Keratinocyte (primary cell): ENCODE results near the gene SLC27A1.

Experiments
- EZH2 ChIP-seq: IDR thresholded peaks from one replicate; pipeline ENCODE4 v1.6.1; 2012; ENCODE audit warnings: inconsistent platforms, mild to moderate bottlenecking, low read length, moderate library complexity
- TF ChIP-seq, protein P1 (sequence below), 3 experiments: IDR thresholded peaks in 1 of 3; conservative IDR thresholded peaks in 1 of 3; optimal IDR thresholded peaks in 1 of 3; 2 replicates in 2 of 3; 3 replicates in 1 of 3; pipeline versions ENCODE3 to v1.5.1; 2011; ENCODE audit warnings: low read length in 3 of 3, mild to moderate bottlenecking in 3 of 3, moderate library complexity in 2 of 3, control low read depth in 1 of 3, inconsistent platforms in 1 of 3; ENCODE audit not compliant: insufficient read depth in 2 of 3; ENCODE audit errors: extremely low read depth in 1 of 3

DNA sequence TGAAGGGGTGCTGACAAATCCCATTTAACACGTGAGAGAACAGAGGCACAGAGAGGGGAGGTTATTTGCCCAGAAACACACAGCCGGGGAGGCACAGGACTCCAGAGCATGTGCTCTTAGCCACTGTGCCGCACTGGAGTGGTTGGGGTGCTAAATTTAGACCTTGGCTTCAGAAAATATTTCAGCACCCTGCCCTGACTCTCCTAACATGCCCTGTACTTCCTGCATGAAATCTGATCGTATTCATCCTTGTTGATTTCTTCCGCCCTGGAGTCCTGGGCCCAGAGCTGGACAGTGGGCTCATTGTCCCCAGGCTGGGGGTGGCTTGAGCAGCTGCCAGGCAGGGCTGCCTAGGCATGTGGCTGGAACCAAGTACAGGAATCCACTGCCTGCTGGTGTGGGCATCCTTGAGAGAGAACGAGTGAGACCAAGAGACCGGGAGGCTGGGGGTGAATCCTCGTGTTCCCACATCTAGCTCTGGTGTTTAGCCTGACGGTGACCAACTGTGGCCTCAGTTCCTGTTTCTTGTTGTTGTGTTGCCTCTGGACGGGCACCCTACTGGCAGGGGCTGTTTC is 5.3 kb downstream of the SLC27A1 start:
- no peak for TF ChIP-seq EZH2
- TF ChIP-seq, protein P1, sequence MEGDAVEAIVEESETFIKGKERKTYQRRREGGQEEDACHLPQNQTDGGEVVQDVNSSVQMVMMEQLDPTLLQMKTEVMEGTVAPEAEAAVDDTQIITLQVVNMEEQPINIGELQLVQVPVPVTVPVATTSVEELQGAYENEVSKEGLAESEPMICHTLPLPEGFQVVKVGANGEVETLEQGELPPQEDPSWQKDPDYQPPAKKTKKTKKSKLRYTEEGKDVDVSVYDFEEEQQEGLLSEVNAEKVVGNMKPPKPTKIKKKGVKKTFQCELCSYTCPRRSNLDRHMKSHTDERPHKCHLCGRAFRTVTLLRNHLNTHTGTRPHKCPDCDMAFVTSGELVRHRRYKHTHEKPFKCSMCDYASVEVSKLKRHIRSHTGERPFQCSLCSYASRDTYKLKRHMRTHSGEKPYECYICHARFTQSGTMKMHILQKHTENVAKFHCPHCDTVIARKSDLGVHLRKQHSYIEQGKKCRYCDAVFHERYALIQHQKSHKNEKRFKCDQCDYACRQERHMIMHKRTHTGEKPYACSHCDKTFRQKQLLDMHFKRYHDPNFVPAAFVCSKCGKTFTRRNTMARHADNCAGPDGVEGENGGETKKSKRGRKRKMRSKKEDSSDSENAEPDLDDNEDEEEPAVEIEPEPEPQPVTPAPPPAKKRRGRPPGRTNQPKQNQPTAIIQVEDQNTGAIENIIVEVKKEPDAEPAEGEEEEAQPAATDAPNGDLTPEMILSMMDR (optimal IDR thresholded peaks at IDR 0.05 in 1 of 3, IDR thresholded peaks at IDR 0.05 in 1 of 3, conservative IDR thresholded peaks at IDR 0.05 in 1 of 3; ENCODE audit: extremely low read depth in 1 of 3, insufficient read depth in 2 of 3, low read length in 3 of 3) = no peak
